ENCODE measurements around the gene EIF2A. TPM values are rescaled to one million over a fixed set of nuclear protein-coding genes. Genes with fewer than 3 reads are reported as not detected.

Gene EIF2A
- total and polyA plus RNA-seq, 9 of the 15 experiments (the other 6 are each of a cell fraction or from before 2014, with no cell fraction given): 106 to 192 (median 168) TPM

- no peak for TF ChIP-seq ZNF407 (IDR thresholded peaks at IDR 0.05; ENCODE audit: low read depth)
These were observed 60.9 kb downstream of the EIF2A start (continued) for GRCh38 chr3:150607267-150608065.
